Measurements from ENCODE around the gene EIF4G3. TPM values are rescaled to one million over a fixed set of nuclear protein-coding genes. Genes with fewer than 3 reads are reported as not detected.

Gene EIF4G3
- total and polyA plus RNA-seq, 2 of the 8 experiments (the other 6 are each of a cell fraction or from before 2014, with no cell fraction given) = 47.5 to 66.6 TPM

- Histone ChIP-seq H3K18ac (ENCODE audit: extremely low read depth, low read length) (no peak overlapping the region), H4K20me1 (replicated peaks in 1 of 2; ENCODE audit: control insufficient read depth in 1 of 2, insufficient read depth in 2 of 2, low read length in 2 of 2) (peaks cover 0 to 4% of the 10 kb centered on the region in 2 experiments), H3K9me3 (ENCODE audit: insufficient read depth in 2 of 2, low read depth in 1 of 2, low read length in 1 of 2) (no peaks in the 10 kb centered on the region), H3K4me1 (replicated peaks in 1 of 4; ENCODE audit: control insufficient read depth in 3 of 4, insufficient read depth in 4 of 4, low read length in 3 of 4) (no peaks in the 10 kb centered on the region), H2BK20ac (ENCODE audit: low read length) (no peak overlapping the region), H3K9ac (replicated peaks in 1 of 4; ENCODE audit: extremely low read depth in 1 of 4, low read depth in 3 of 4, low read length in 3 of 4) (no peak overlapping the region), H4K5ac (ENCODE audit: insufficient read length, low read depth, low read length) (no peak overlapping the region), H3K79me1 (ENCODE audit: low read depth, low read length) (no peaks in the 10 kb centered on the region), H3K79me2 (ENCODE audit: control insufficient read depth in 1 of 2, insufficient read depth in 2 of 2, low read length in 2 of 2) (0 out of 4 replicates have a peak, but pooled peaks cover 0 to 3% of the 10 kb centered on the region in 2 experiments), H3K4me3 (ENCODE audit: extremely low read depth in 1 of 4, insufficient read depth in 2 of 4, low read depth in 3 of 4, low read length in 4 of 4) (no peak overlapping the region), H2AFZ (ENCODE audit: low read length) (no peak overlapping the region), H3K4ac (replicated peaks; ENCODE audit: insufficient read length, low read depth, low read length) (no peak overlapping the region), H3K36me3 (ENCODE audit: control insufficient read depth in 2 of 4, insufficient read depth in 4 of 4, low read length in 3 of 4) (no peaks in the 10 kb centered on the region; a peak in 1 of 8 replicates), H2BK12ac (ENCODE audit: low read depth, low read length) (no peak overlapping the region), H3K23me2 (ENCODE audit: low read depth, low read length) (no peaks in the 10 kb centered on the region), H4K8ac (ENCODE audit: extremely low read depth, insufficient read depth, low read length) (no peak overlapping the region), H2AK5ac (ENCODE audit: low read depth, low read length) (no peak overlapping the region), H3K27me3 (replicated peaks in 1 of 4; ENCODE audit: control insufficient read depth in 3 of 4, extremely low read depth in 1 of 4, insufficient read depth in 3 of 4, low read length in 3 of 4) (peaks cover 0 to 1% (median 0%) of the 10 kb centered on the region in 4 experiments; a peak in 1 of 7 replicates), H2BK15ac (ENCODE audit: low read length) (no peak overlapping the region), H4K91ac (replicated peaks; ENCODE audit: insufficient read length, low read length) (no peak overlapping the region), H2BK5ac (ENCODE audit: low read depth, low read length) (no peak overlapping the region), H3K23ac (ENCODE audit: insufficient read length) (no peak overlapping the region), H3K14ac (ENCODE audit: insufficient read length) (no peak overlapping the region), H2BK120ac (replicated peaks; ENCODE audit: low read depth, low read length) (no peak overlapping the region), H3K4me2 (ENCODE audit: insufficient read depth in 1 of 2, low read depth in 2 of 2, low read length in 2 of 2) (no peak overlapping the region), H3K56ac (replicated peaks; ENCODE audit: insufficient read length, low read depth, low read length) (no peak overlapping the region), H3K27ac (ENCODE audit: low read depth, low read length) (no peak overlapping the region)
- ChIA-PET POLR2A (ENCODE audit: partially characterized antibody) (no interaction called here), CTCF (ENCODE audit: partially characterized antibody) (interaction anchor here (1.2 to 3.7 kb wide), 3 partner anchors 10 to 235 kb away, joined by 3 to 17 read pairs (median 3); no protein-coding TSS in a partner anchor)
- no peak for DNase-seq (ENCODE audit: low read depth in 1 of 2, low spot score in 2 of 2)
- no peak for FAIRE-seq
- TF ChIP-seq TBP (IDR thresholded peaks at IDR 0.05; ENCODE audit: low read depth, low read length) (no peak), NRF1 (IDR thresholded peaks at IDR 0.05; ENCODE audit: low read depth, low read length) (no peak), SRF (IDR thresholded peaks at IDR 0.05; ENCODE audit: low read depth, low read length) (no peak), TAF7 (optimal IDR thresholded peaks at IDR 0.05; ENCODE audit: borderline replicate concordance, low read depth, low read length) (no peak), PHF8 (conservative IDR thresholded peaks at IDR 0.05; ENCODE audit: low read depth, low read length) (no peak), RAD21 (IDR thresholded peaks at IDR 0.05 in 1 of 2, conservative IDR thresholded peaks at IDR 0.05 in 1 of 2; ENCODE audit: low read depth in 2 of 2, low read length in 2 of 2) (peak in 1 of 2 experiments; percentile 21; a peak in 1 of 4 replicates), SIX5 (IDR thresholded peaks at IDR 0.05; ENCODE audit: low read depth, low read length) (no peak), TCF12 (IDR thresholded peaks at IDR 0.05; ENCODE audit: low read depth, low read length) (no peak), CEBPB (IDR thresholded peaks at IDR 0.05; ENCODE audit: low read depth, low read length) (no peak), MAFK (IDR thresholded peaks at IDR 0.05; ENCODE audit: low read depth, low read length) (0 out of 2 replicates have a peak, but pooled peaks have one; percentile 5), EP300 (IDR thresholded peaks at IDR 0.05; ENCODE audit: borderline replicate concordance in 1 of 2, low read depth in 2 of 2, low read length in 2 of 2) (no peak), SIN3A (conservative IDR thresholded peaks at IDR 0.05 in 1 of 2, IDR thresholded peaks at IDR 0.05 in 1 of 2; ENCODE audit: low read depth in 1 of 2, low read length in 2 of 2) (no peak), RNF2 (IDR thresholded peaks at IDR 0.05; ENCODE audit: borderline replicate concordance, low read depth, low read length, missing control alignments, poor library complexity, severe bottlenecking) (no peak), POU5F1 (IDR thresholded peaks at IDR 0.05; ENCODE audit: low read depth, low read length) (no peak)
These were observed 194.8 kb downstream of the EIF4G3 start for GRCh38 chr1:20981915-20982314.
